PC-9 (cell line): ENCODE data around the gene FARP1. TPM values are rescaled to one million over a fixed set of nuclear protein-coding genes. Genes with fewer than 3 reads are reported as not detected.

Experiments used
- BruUV-seq: library from RNA; stranded (reverse); fragments of 400-500 nt; replicated peaks from 2 replicates; lab custom pipeline; 2021; lab: Mats Ljungman, UMichigan
- CTCF ChIA-PET: fragments of 300-600 bp; sonication (Branson Sonifier 250); formaldehyde crosslinking; loops from one replicate; lab custom pipeline; 2022; ENCODE audit warnings: antibody characterized with exemption; lab: Charles Lee
- POLR2A ChIA-PET: fragments of 300-600 bp; sonication (Branson Sonifier 250); formaldehyde crosslinking; loops from one replicate; lab custom pipeline; 2022; ENCODE audit warnings: antibody characterized with exemption; ENCODE audit not compliant: unreplicated experiment; lab: Charles Lee
- DNase-seq, 2 experiments: peaks; one replicate each; pipeline versions ENCODE4 v3.0.0 to v3.0.0-alpha.2; 2015 to 2022; ENCODE audit warnings: mixed read lengths in 1 of 2
- H2AFZ ChIP-seq: fragments of 200-600 bp; sonication (generic); 2 replicates; pipeline ENCODE4 v1.8.1; 2017; ENCODE audit warnings: antibody characterized with exemption
- H3F3A ChIP-seq: fragments of 200-600 bp; sonication (generic); 2 replicates; pipeline ENCODE4 v1.8.1; 2017; ENCODE audit warnings: antibody characterized with exemption, mild to moderate bottlenecking, low read depth; ENCODE audit not compliant: insufficient read depth
- H3K27ac ChIP-seq: fragments of 200-600 bp; sonication (generic); 2 replicates; pipeline ENCODE4 v1.6.1; 2016; ENCODE audit warnings: mixed run types
- H3K27me3 ChIP-seq: fragments of 200-600 bp; sonication (generic); 2 replicates; pipeline ENCODE4 v1.6.1; 2016; ENCODE audit warnings: low read depth, mixed run types; ENCODE audit not compliant: insufficient read depth
- H3K36me3 ChIP-seq: fragments of 200-600 bp; sonication (generic); 2 replicates; pipeline ENCODE4 v1.6.1; 2016; ENCODE audit warnings: low read depth, mixed run types
- H3K4me1 ChIP-seq: fragments of 200-600 bp; sonication (generic); replicated peaks from 2 replicates; pipeline ENCODE4 v1.6.1; 2016; ENCODE audit warnings: mixed run types; ENCODE audit not compliant: insufficient read depth
- H3K4me2 ChIP-seq: fragments of 200-600 bp; sonication (generic); 2 replicates; pipeline ENCODE4 v1.6.1; 2017; ENCODE audit warnings: mixed run types
- H3K4me3 ChIP-seq: fragments of 200-600 bp; sonication (generic); 2 replicates; pipeline ENCODE4 v1.6.1; 2016; ENCODE audit warnings: mixed run types
- H3K79me2 ChIP-seq: fragments of 200-600 bp; sonication (generic); 2 replicates; pipeline ENCODE4 v1.6.1; 2017; ENCODE audit warnings: low read depth, mixed run types
- H3K9me2 ChIP-seq: fragments of 200-600 bp; sonication (generic); 2 replicates; pipeline ENCODE4 v1.8.1; 2017; ENCODE audit warnings: mild to moderate bottlenecking; ENCODE audit not compliant: insufficient read depth
- H3K9me3 ChIP-seq: fragments of 200-600 bp; sonication (generic); 2 replicates; pipeline ENCODE4 v1.8.1; 2016; ENCODE audit warnings: low read depth; ENCODE audit not compliant: insufficient read depth
- H4K20me1 ChIP-seq: fragments of 200-600 bp; sonication (generic); 2 replicates; pipeline ENCODE4 v1.8.1; 2017; ENCODE audit not compliant: insufficient read depth
- EZH2 ChIP-seq: fragments of 200-600 bp; sonication (generic); IDR thresholded peaks from 2 replicates; pipeline ENCODE4 v1.8.0; 2017; ENCODE audit warnings: antibody characterized with exemption, low read depth
- intact Hi-C: fragments of 100-400 bp; cut with micrococcal nuclease; formaldehyde crosslinking; loops from one replicate; pipeline ENCODE4 v1.10.0; 2022; ENCODE audit not compliant: unreplicated experiment
- total RNA-seq: library from RNA; stranded (reverse); gene quantifications from 2 replicates; pipeline ENCODE4 v1.2.3, GENCODE V29; 2021
- TF ChIP-seq, protein P1 (sequence below): fragments of 200-600 bp; sonication (generic); conservative IDR thresholded peaks from 2 replicates; pipeline ENCODE4 v1.6.1; 2017; ENCODE audit warnings: mixed run types, antibody characterized with exemption, mild to moderate bottlenecking, moderate library complexity

The FARP1 gene
- total RNA-seq, 1 experiment from 2014 or later, result 62.1 TPM

GRCh38 chr13:98466634-98467236, 323.8 kb downstream of the FARP1 start:
- intact Hi-C loops, result no loop called here
- BruUV-seq, result no TSS peak
- Histone ChIP-seq H2AFZ (no peak overlapping the region), H4K20me1 (peaks cover 9% of the 10 kb centered on the region), H3K79me2 (peaks cover 64% of the 10 kb centered on the region), H3K27ac (0 out of 2 replicates have a peak overlapping the region, but pooled peaks have one; percentile 6), H3K4me2 (no peak overlapping the region), H3K4me1 (no peaks in the 10 kb centered on the region), H3K27me3 (no peaks in the 10 kb centered on the region), H3K9me3 (no peaks in the 10 kb centered on the region), H3K36me3 (peaks cover 37% of the 10 kb centered on the region), H3F3A (peaks cover 23% of the 10 kb centered on the region; the same call in 1 of the 2 replicates), H3K4me3 (no peak overlapping the region), H3K9me2 (no peaks in the 10 kb centered on the region)
- CTCF ChIA-PET, result interaction anchor here (0.6 to 1.0 kb wide), 4 partner anchors 53 to 207 kb away, joined by 3 to 4 read pairs (median 3); no protein-coding TSS in a partner anchor
- TF ChIP-seq EZH2, result no peak
- TF ChIP-seq, protein P1, sequence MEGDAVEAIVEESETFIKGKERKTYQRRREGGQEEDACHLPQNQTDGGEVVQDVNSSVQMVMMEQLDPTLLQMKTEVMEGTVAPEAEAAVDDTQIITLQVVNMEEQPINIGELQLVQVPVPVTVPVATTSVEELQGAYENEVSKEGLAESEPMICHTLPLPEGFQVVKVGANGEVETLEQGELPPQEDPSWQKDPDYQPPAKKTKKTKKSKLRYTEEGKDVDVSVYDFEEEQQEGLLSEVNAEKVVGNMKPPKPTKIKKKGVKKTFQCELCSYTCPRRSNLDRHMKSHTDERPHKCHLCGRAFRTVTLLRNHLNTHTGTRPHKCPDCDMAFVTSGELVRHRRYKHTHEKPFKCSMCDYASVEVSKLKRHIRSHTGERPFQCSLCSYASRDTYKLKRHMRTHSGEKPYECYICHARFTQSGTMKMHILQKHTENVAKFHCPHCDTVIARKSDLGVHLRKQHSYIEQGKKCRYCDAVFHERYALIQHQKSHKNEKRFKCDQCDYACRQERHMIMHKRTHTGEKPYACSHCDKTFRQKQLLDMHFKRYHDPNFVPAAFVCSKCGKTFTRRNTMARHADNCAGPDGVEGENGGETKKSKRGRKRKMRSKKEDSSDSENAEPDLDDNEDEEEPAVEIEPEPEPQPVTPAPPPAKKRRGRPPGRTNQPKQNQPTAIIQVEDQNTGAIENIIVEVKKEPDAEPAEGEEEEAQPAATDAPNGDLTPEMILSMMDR, result peak; percentile 82
- peak; percentile 50 to 60 for DNase-seq
- POLR2A ChIA-PET, result no interaction called here

DNA sequence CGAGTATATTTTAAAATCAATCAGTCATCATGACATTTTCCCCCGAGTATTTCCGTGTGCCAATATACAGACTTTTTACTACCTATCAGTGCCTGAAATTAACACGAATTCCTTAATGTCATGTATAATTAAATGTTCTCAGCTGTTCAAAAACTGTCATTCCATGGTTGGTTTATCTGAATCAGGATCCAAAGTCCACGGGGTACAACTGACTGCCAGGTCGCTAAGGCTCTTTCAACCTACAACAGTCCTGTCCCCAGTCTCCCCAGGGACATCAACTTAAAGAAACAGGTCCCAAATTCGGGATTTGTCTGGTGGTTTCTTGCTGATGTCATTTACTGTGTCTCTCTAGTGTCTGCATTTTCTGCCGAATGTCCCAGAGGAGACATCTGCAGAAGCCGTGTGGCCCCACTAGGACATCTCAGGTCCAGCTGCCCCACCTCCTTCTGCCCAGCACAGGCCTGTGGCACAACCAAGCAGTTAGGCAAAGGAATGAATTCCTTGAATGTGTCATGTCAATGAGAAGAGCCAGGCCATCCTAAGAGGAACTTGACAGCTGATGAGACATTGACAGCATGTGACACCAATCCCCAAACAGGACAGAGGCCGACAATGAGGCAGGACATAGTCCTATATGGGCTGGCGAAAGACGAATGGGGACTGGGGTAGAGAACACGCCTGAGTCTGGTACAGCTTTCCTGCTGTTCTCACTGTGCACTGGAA, 324.5 kb downstream of the FARP1 start:
- no peak for DNase-seq
- peaks cover 23% of the 10 kb centered on the region; the same call in 1 of the 2 replicates for H3F3A ChIP-seq
- H3K27ac ChIP-seq, result 0 out of 2 replicates have a peak overlapping the region, but pooled peaks have one; percentile 6
- peaks cover 5% of the 10 kb centered on the region; the same call in 1 of the 2 replicates for H4K20me1 ChIP-seq
- H3K4me2 ChIP-seq, result no peak overlapping the region
- no peaks in the 10 kb centered on the region for H3K9me3 ChIP-seq
- POLR2A ChIA-PET, result no interaction called here
- H3K36me3 ChIP-seq, result peaks cover 43% of the 10 kb centered on the region
- no peaks in the 10 kb centered on the region for H3K9me2 ChIP-seq
- no peaks in the 10 kb centered on the region for H3K4me1 ChIP-seq
- intact Hi-C loops, result no loop called here
- CTCF ChIA-PET, result interaction anchor here (0.6 to 1.0 kb wide), 4 partner anchors 53 to 206 kb away, joined by 3 to 4 read pairs (median 3); no protein-coding TSS in a partner anchor
- H3K79me2 ChIP-seq, result peaks cover 71% of the 10 kb centered on the region
- H2AFZ ChIP-seq, result no peak overlapping the region
- BruUV-seq, result no TSS peak
- no peaks in the 10 kb centered on the region for H3K27me3 ChIP-seq
- no peak overlapping the region for H3K4me3 ChIP-seq
- TF ChIP-seq, protein P1, result no peak
- TF ChIP-seq EZH2, result no peak

DNA sequence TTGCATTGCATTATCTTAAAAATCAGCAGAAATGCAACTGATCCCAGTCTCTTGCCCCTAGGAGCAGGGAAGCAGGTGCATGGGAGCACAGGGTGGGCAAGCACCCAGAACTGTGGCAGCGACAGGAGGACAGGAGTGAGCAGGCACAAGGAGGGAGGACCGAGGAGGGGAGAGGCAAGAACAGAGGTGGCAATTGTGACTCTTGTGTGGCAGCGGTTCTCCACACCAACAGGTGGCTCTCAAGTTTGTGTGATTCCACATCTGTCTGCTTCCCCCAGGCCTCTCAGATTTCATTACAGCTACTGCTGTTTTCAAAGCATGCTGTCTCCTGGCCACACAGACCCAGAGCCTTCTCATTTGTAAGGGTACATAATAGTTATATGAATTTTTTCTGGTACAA, 325.5 kb downstream of the FARP1 start:
- ChIA-PET CTCF (no interaction called here), POLR2A (interaction anchor here (0.7 kb wide), 1 partner anchor 168 kb away, joined by 5 read pairs; no protein-coding TSS in a partner anchor)
- intact Hi-C loops, result no loop called here
- no peak for DNase-seq
- Histone ChIP-seq H3F3A (peaks cover 18% of the 10 kb centered on the region; the same call in 1 of the 2 replicates), H3K27ac (0 out of 2 replicates have a peak overlapping the region, but pooled peaks have one; percentile 14), H3K79me2 (peaks cover 63% of the 10 kb centered on the region), H3K36me3 (peaks cover 44% of the 10 kb centered on the region; the same call in 1 of the 2 replicates), H3K4me3 (no peak overlapping the region), H3K9me3 (no peaks in the 10 kb centered on the region), H4K20me1 (peaks cover 5% of the 10 kb centered on the region; the same call in 1 of the 2 replicates), H3K27me3 (no peaks in the 10 kb centered on the region), H2AFZ (no peak overlapping the region), H3K4me2 (no peak overlapping the region), H3K9me2 (no peaks in the 10 kb centered on the region), H3K4me1 (no peaks in the 10 kb centered on the region)
- no TSS peak for BruUV-seq
- TF ChIP-seq, protein P1, result no peak
- no peak for TF ChIP-seq EZH2
